Osteoblast (primary cell): ENCODE results near the gene ATRN. TPM values are rescaled to one million over a fixed set of nuclear protein-coding genes. Genes with fewer than 3 reads are reported as not detected.

ENCODE experiments used
- DNase-seq: peaks from one replicate; pipeline ENCODE4 v3.0.0; 2011; ENCODE audit warnings: low spot score, mixed read lengths; ENCODE audit not compliant: insufficient read length; ENCODE audit errors: missing footprints
- H2AFZ ChIP-seq: 2 replicates; pipeline ENCODE4 v1.6.0; 2011; ENCODE audit warnings: mild to moderate bottlenecking, low read length
- H3K27ac ChIP-seq: 2 replicates; pipeline ENCODE4 v1.5.1; 2011; ENCODE audit warnings: mild to moderate bottlenecking, low read depth, low read length, moderate library complexity
- H3K27me3 ChIP-seq: 2 replicates; pipeline ENCODE4 v1.6.0; 2012; ENCODE audit warnings: mild to moderate bottlenecking, control low read depth, inconsistent platforms, low read length, moderate library complexity; ENCODE audit not compliant: insufficient read depth
- H3K36me3 ChIP-seq: 2 replicates; pipeline ENCODE4 v1.5.1; 2011; ENCODE audit warnings: mild to moderate bottlenecking, low read length, control low read depth, moderate library complexity; ENCODE audit not compliant: insufficient read depth
- H3K4me1 ChIP-seq: 2 replicates; pipeline ENCODE4 v1.5.1; 2011; ENCODE audit warnings: mild to moderate bottlenecking, low read length, control low read depth, moderate library complexity; ENCODE audit not compliant: insufficient read depth
- H3K4me2 ChIP-seq: 2 replicates; pipeline ENCODE4 v1.6.0; 2011; ENCODE audit warnings: mild to moderate bottlenecking, low read length; ENCODE audit not compliant: insufficient read depth
- H3K4me3 ChIP-seq: fragments of 200-600 bp; sonication (generic); 3 replicates; pipeline ENCODE4 v1.5.1; 2012; ENCODE audit warnings: mild to moderate bottlenecking, low read length, inconsistent platforms; ENCODE audit not compliant: insufficient read depth
- H3K79me2 ChIP-seq: 2 replicates; pipeline ENCODE4 v1.6.0; 2012; ENCODE audit warnings: mild to moderate bottlenecking, low read length, control low read depth, inconsistent platforms; ENCODE audit not compliant: insufficient read depth
- H3K9me3 ChIP-seq: 2 replicates; pipeline ENCODE4 v1.5.1; 2011; ENCODE audit warnings: low read depth, low read length, control low read depth
- H4K20me1 ChIP-seq: 2 replicates; pipeline ENCODE4 v1.6.0; 2012; ENCODE audit warnings: mild to moderate bottlenecking, low read length, control low read depth; ENCODE audit not compliant: insufficient read depth
- total RNA-seq: library from RNA; depleted of rRNA; stranded (reverse); fragments of >200 nt; gene quantifications from 2 replicates; pipeline ENCODE4 v1.2.3, GENCODE V29; 2012
- TF ChIP-seq, protein P1 (sequence below): IDR thresholded peaks from 2 replicates; pipeline ENCODE4 v1.5.1; 2011; ENCODE audit warnings: mild to moderate bottlenecking, low read depth, low read length, moderate library complexity; ENCODE audit errors: extremely low read depth

Gene ATRN
- total RNA-seq, 1 donor, result 48.1 TPM

GRCh38 chr20:3580412-3580811 lies 109.6 kb downstream of the ATRN start:
- H3K36me3 ChIP-seq, result peaks cover 27% of the 10 kb centered on the region
- H3K4me3 ChIP-seq, result no peak overlapping the region
- DNase-seq, result no peak
- no peaks in the 10 kb centered on the region for H3K79me2 ChIP-seq
- no peaks in the 10 kb centered on the region for H3K9me3 ChIP-seq
- H3K4me1 ChIP-seq, result peaks cover 8% of the 10 kb centered on the region
- TF ChIP-seq, protein P1, sequence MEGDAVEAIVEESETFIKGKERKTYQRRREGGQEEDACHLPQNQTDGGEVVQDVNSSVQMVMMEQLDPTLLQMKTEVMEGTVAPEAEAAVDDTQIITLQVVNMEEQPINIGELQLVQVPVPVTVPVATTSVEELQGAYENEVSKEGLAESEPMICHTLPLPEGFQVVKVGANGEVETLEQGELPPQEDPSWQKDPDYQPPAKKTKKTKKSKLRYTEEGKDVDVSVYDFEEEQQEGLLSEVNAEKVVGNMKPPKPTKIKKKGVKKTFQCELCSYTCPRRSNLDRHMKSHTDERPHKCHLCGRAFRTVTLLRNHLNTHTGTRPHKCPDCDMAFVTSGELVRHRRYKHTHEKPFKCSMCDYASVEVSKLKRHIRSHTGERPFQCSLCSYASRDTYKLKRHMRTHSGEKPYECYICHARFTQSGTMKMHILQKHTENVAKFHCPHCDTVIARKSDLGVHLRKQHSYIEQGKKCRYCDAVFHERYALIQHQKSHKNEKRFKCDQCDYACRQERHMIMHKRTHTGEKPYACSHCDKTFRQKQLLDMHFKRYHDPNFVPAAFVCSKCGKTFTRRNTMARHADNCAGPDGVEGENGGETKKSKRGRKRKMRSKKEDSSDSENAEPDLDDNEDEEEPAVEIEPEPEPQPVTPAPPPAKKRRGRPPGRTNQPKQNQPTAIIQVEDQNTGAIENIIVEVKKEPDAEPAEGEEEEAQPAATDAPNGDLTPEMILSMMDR, result no peak
- no peak overlapping the region for H2AFZ ChIP-seq
- no peak overlapping the region for H3K4me2 ChIP-seq
- H3K27me3 ChIP-seq, result no peaks in the 10 kb centered on the region
- H4K20me1 ChIP-seq, result no peaks in the 10 kb centered on the region
- no peak overlapping the region for H3K27ac ChIP-seq

GRCh38 chr20:3583765-3584164 lies 112.9 kb downstream of the ATRN start:
- Histone ChIP-seq H3K4me2 (no peak overlapping the region), H3K36me3 (peaks cover 20% of the 10 kb centered on the region), H3K9me3 (no peaks in the 10 kb centered on the region), H3K27ac (no peak overlapping the region), H4K20me1 (no peaks in the 10 kb centered on the region), H3K27me3 (no peaks in the 10 kb centered on the region), H3K4me3 (no peak overlapping the region), H3K79me2 (no peaks in the 10 kb centered on the region), H2AFZ (no peak overlapping the region), H3K4me1 (peaks cover 8% of the 10 kb centered on the region)
- TF ChIP-seq, protein P1, result no peak
- DNase-seq, result no peak

- TF ChIP-seq, protein P1, result no peak
- Histone ChIP-seq H3K36me3 (peaks cover 21% of the 10 kb centered on the region), H3K79me2 (no peaks in the 10 kb centered on the region), H3K4me2 (no peak overlapping the region), H3K27me3 (no peaks in the 10 kb centered on the region), H3K27ac (no peak overlapping the region), H3K4me1 (no peaks in the 10 kb centered on the region), H3K9me3 (no peaks in the 10 kb centered on the region), H3K4me3 (no peak overlapping the region), H4K20me1 (no peaks in the 10 kb centered on the region), H2AFZ (no peak overlapping the region)
- no peak for DNase-seq
These were observed 115.3 kb downstream of the ATRN start for GRCh38 chr20:3586093-3586492.

DNA sequence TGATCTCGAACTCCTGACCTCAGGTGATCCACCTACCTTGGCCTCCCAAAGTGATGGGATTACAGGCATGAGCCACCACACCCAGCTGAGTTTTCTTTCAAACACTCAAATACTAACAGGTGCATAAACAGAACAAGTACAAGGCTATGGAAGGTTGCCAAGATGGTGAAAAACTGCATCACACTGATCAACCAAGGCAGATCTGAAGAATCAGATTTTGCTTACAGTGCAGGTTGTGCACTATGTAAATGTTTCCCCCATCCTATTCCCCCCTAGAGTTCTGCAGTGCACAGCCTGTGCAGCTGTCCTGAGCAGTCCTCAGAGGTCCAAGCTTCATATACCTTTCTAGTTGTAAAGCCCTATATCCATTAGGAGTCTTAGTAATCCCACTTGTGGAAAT lies 119.3 kb downstream of the ATRN start:
- no peaks in the 10 kb centered on the region for H3K4me1 ChIP-seq
- peaks cover 21% of the 10 kb centered on the region for H3K36me3 ChIP-seq
- no peak overlapping the region for H3K4me2 ChIP-seq
- TF ChIP-seq, protein P1, result no peak
- no peak for DNase-seq
- no peaks in the 10 kb centered on the region for H3K9me3 ChIP-seq
- H2AFZ ChIP-seq, result no peak overlapping the region
- no peaks in the 10 kb centered on the region for H3K79me2 ChIP-seq
- H3K27me3 ChIP-seq, result no peaks in the 10 kb centered on the region
- no peaks in the 10 kb centered on the region for H4K20me1 ChIP-seq
- no peak overlapping the region for H3K4me3 ChIP-seq
- no peak overlapping the region for H3K27ac ChIP-seq
